B cell (primary cell): ENCODE data around the gene NR5A2. TPM values are rescaled to one million over a fixed set of nuclear protein-coding genes. Genes with fewer than 3 reads are reported as not detected.

Source experiments
- ATAC-seq: fragments of 200-7000 bp; cut with Tn5 transposase; one replicate; pipeline ENCODE4 v1.10.0; 2021; ENCODE audit warnings: low read depth, mild to moderate bottlenecking, moderate number of reproducible peaks, moderate library complexity
- CTCF ChIA-PET: fragments of 350-600 bp; sonication (Branson Sonifier 250); formaldehyde crosslinking; loops from one replicate; lab custom pipeline; 2021; ENCODE audit warnings: antibody characterized with exemption, inconsistent platforms; lab: Charles Lee
- POLR2A ChIA-PET: fragments of 350-600 bp; sonication (Branson Sonifier 250); formaldehyde crosslinking; loops from one replicate; lab custom pipeline; 2021; ENCODE audit warnings: antibody characterized with exemption; lab: Charles Lee
- DNase-seq: peaks from one replicate; pipeline ENCODE4 v3.0.0; 2013
- H2AFZ ChIP-seq: 2 replicates; pipeline ENCODE4 v1.6.1; 2012; ENCODE audit warnings: mild to moderate bottlenecking, low read depth, low read length; ENCODE audit not compliant: insufficient read depth, poor library complexity, severe bottlenecking
- H3K27ac ChIP-seq, 2 donors: 1 replicate in 1 of 2; 2 replicates in 1 of 2; pipeline ENCODE4 v1.5.1; 2012 to 2013; ENCODE audit warnings: low read length in 2 of 2, mild to moderate bottlenecking in 2 of 2, moderate library complexity in 1 of 2
- H3K27me3 ChIP-seq, 4 experiments: fragments of 200-600 bp in 1 of 4; sonication (generic) in 1 of 4; replicated peaks in 1 of 4; 1 replicate in 2 of 4; 2 replicates in 2 of 4; pipeline versions ENCODE4 v1.6.1 to v1.7.0; 2013 to 2016; ENCODE audit warnings: low read length in 3 of 4, mild to moderate bottlenecking in 2 of 4, mixed read lengths in 1 of 4, moderate library complexity in 1 of 4; ENCODE audit not compliant: insufficient read depth in 4 of 4, control insufficient read depth in 3 of 4; ENCODE audit errors: control extremely low read depth in 1 of 4
- H3K36me3 ChIP-seq, 2 experiments: replicated peaks in 1 of 2; 1 replicate in 1 of 2; 2 replicates in 1 of 2; pipeline versions ENCODE4 v1.6.1 to v1.7.1; 2013; ENCODE audit warnings: low read length in 1 of 2; ENCODE audit not compliant: insufficient read depth in 2 of 2, control insufficient read depth in 1 of 2; ENCODE audit errors: control extremely low read depth in 1 of 2, extremely low read depth in 1 of 2
- H3K4me1 ChIP-seq, 2 donors: fragments of 200-600 bp in 1 of 2; sonication (generic) in 1 of 2; 1 replicate in 1 of 2; 2 replicates in 1 of 2; pipeline versions ENCODE4 v1.5.1 to v1.6.1; 2013 to 2017; ENCODE audit warnings: low read length in 2 of 2; ENCODE audit not compliant: control insufficient read depth in 2 of 2, insufficient read depth in 2 of 2
- H3K4me2 ChIP-seq: replicated peaks from 2 replicates; pipeline ENCODE3; 2012; ENCODE audit warnings: mild to moderate bottlenecking, low read depth, low read length; ENCODE audit not compliant: poor library complexity, severe bottlenecking
- H3K4me3 ChIP-seq, 5 experiments: fragments of 200-600 bp in 1 of 5; sonication (generic) in 1 of 5; 1 replicate in 3 of 5; 2 replicates in 2 of 5; pipeline versions ENCODE4 v1.5.1 to v1.7.0; 2011 to 2016; ENCODE audit warnings: low read length in 4 of 5, mild to moderate bottlenecking in 4 of 5, low read depth in 2 of 5, control low read depth in 1 of 5, moderate library complexity in 1 of 5; ENCODE audit not compliant: insufficient read depth in 1 of 5; ENCODE audit errors: control extremely low read depth in 1 of 5, extremely low read depth in 1 of 5
- H3K79me2 ChIP-seq: fragments of 200-600 bp; sonication (generic); one replicate; pipeline ENCODE4 v1.6.0; 2016; ENCODE audit warnings: low read length; ENCODE audit not compliant: control insufficient read depth, insufficient read depth
- H3K9ac ChIP-seq: fragments of 200-600 bp; sonication (generic); 2 replicates; pipeline ENCODE4 v1.6.1; 2017; ENCODE audit warnings: mild to moderate bottlenecking, low read length, moderate library complexity
- H3K9me3 ChIP-seq, 3 donors: one replicate each; pipeline versions ENCODE4 v1.6.1 to v1.7.1; 2013; ENCODE audit warnings: low read length in 2 of 3; ENCODE audit not compliant: control insufficient read depth in 2 of 3, insufficient read depth in 1 of 3; ENCODE audit errors: control extremely low read depth in 1 of 3
- H4K20me1 ChIP-seq: 2 replicates; pipeline ENCODE4 v1.6.0; 2012; ENCODE audit warnings: mild to moderate bottlenecking, low read length; ENCODE audit not compliant: insufficient read depth, control insufficient read depth, poor library complexity, severe bottlenecking
- H3K27ac Mint-ChIP-seq: one replicate; pipeline ENCODE4 v1.8.0; 2021; ENCODE audit warnings: mixed read lengths
- H3K27me3 Mint-ChIP-seq: one replicate; pipeline ENCODE4 v1.8.0; 2021; ENCODE audit warnings: mixed read lengths
- H3K4me1 Mint-ChIP-seq: one replicate; pipeline ENCODE4 v1.8.0; 2021; ENCODE audit warnings: mixed read lengths
- H3K4me3 Mint-ChIP-seq: one replicate; pipeline ENCODE4 v1.8.0; 2021; ENCODE audit warnings: mixed read lengths
- H3K9me3 Mint-ChIP-seq: one replicate; pipeline ENCODE4 v1.8.0; 2022; ENCODE audit warnings: mixed read lengths; ENCODE audit not compliant: insufficient read depth
- CTCF ChIP-seq: fragments of 200-600 bp; IDR thresholded peaks from one replicate; pipeline ENCODE4 v1.8.0; 2022; ENCODE audit warnings: antibody characterized with exemption, mild to moderate bottlenecking
- EZH2 ChIP-seq: IDR thresholded peaks from 2 replicates; pipeline ENCODE4 v1.6.1; 2012; ENCODE audit warnings: borderline replicate concordance, low read depth, mild to moderate bottlenecking, moderate library complexity, low read length; ENCODE audit not compliant: insufficient read depth, poor library complexity, severe bottlenecking
- WGBS: methylation state at CpG from one replicate; pipeline ENCODE4 v1.1.5; 2013; ENCODE audit warnings: missing lambda C conversion rate; ENCODE audit not compliant: insufficient coverage; 5-methylcytosine and 5-hydroxymethylcytosine counted together
- intact Hi-C: fragments of 100-400 bp; cut with micrococcal nuclease; formaldehyde crosslinking; loops from one replicate; pipeline ENCODE4 v1.10.0; 2022
- polyA minus RNA-seq: library from RNA; depleted of rRNA, polyadenylated mRNA; stranded (reverse); fragments of >200 nt; gene quantifications from 2 replicates; pipeline ENCODE4 v1.2.3, GENCODE V29; 2012
- polyA plus RNA-seq: library from polyadenylated mRNA; depleted of rRNA; stranded (reverse); fragments of >200 nt; gene quantifications from 2 replicates; pipeline ENCODE4 v1.2.3, GENCODE V29; 2012
- total RNA-seq, 2 donors: library from RNA; stranded (reverse); fragments of 120-200 nt in 1 of 2; gene quantifications; 1 replicate in 1 of 2; 2 replicates in 1 of 2; pipeline versions ENCODE4 v1.2.3 to v1.2.4, GENCODE V29; 2013 to 2022

Gene NR5A2
- total RNA-seq (0.07 TPM in 1 of 2 replicates, not detected in the other), polyA plus RNA-seq (not detected in 2 replicates), polyA minus RNA-seq (not detected in 2 replicates)
- total RNA-seq (2013) = 0.21 TPM

- H3K27ac ChIP-seq = no peak within 1 kb of the TSS
- no peaks in the 10 kb centered on the region for H3K36me3 ChIP-seq
- intact Hi-C loops = no loop called here
- H3K4me3 ChIP-seq = no peak within 1 kb of the TSS
- Mint-ChIP-seq H3K4me1 (peaks cover 12% of the 10 kb centered on the region), H3K27ac (no peak within 1 kb of the TSS), H3K9me3 (no peaks in the 10 kb centered on the region), H3K4me3 (peak within 1 kb of the TSS; percentile 79), H3K27me3 (peaks cover 54% of the 10 kb centered on the region)
- DNase-seq (no peak), ATAC-seq (no peak)
- peaks cover 14 to 16% of the 10 kb centered on the region in 2 donors for H3K4me1 ChIP-seq
- WGBS = no CpG with 5 or more reads among the region's 1 CpG
- H3K27me3 ChIP-seq = peaks cover 0 to 39% (median 34%) of the 10 kb centered on the region in 4 experiments
- H4K20me1 ChIP-seq = no peaks in the 10 kb centered on the region
- TF ChIP-seq CTCF = no peak
- TF ChIP-seq EZH2 = no peak
- H3K79me2 ChIP-seq = no peaks in the 10 kb centered on the region
- H3K9ac ChIP-seq = no peak within 1 kb of the TSS
- H3K4me2 ChIP-seq = peak within 1 kb of the TSS; percentile 83
- no peak within 1 kb of the TSS for H2AFZ ChIP-seq
- POLR2A ChIA-PET = no interaction called here
- peaks cover 0 to 7% (median under 1%) of the 10 kb centered on the region in 3 donors for H3K9me3 ChIP-seq
- CTCF ChIA-PET = no interaction called here
These were observed at the start of gene NR5A2 for GRCh38 chr1:200027264-200027823. Gene NR5A2, plus strand, starts transcription at chr1:200027710. Its CDS starts 138 bp downstream, at chr1:200027848.

- H3K4me2 ChIP-seq = no peak overlapping the region
- no peak overlapping the region for H3K27ac Mint-ChIP-seq
- H3K27ac ChIP-seq = no peak overlapping the region
- POLR2A ChIA-PET = no interaction called here
- peaks cover 0 to 4% (median 0%) of the 10 kb centered on the region in 3 donors for H3K9me3 ChIP-seq
- peaks cover 18 to 25% of the 10 kb centered on the region in 2 donors for H3K4me1 ChIP-seq
- H3K9ac ChIP-seq = no peak overlapping the region
- H3K4me1 Mint-ChIP-seq = peaks cover 24% of the 10 kb centered on the region
- H3K9me3 Mint-ChIP-seq = no peaks in the 10 kb centered on the region
- intact Hi-C loops = no loop called here
- peaks cover 0 to 81% (median 46%) of the 10 kb centered on the region in 4 experiments for H3K27me3 ChIP-seq
- peaks cover 65% of the 10 kb centered on the region for H3K27me3 Mint-ChIP-seq
- WGBS = 42% methylated on average over 2 of the region's 7 CpGs
- no peak overlapping the region for H3K4me3 ChIP-seq
- no peak for ATAC-seq
- H2AFZ ChIP-seq = no peak overlapping the region
- no peak for TF ChIP-seq CTCF
- no peak for TF ChIP-seq EZH2
- DNase-seq = no peak
- H4K20me1 ChIP-seq = no peaks in the 10 kb centered on the region
- CTCF ChIA-PET = interaction anchor here (0.6 kb wide), 1 partner anchor 298 kb away, joined by 3 read pairs; no protein-coding TSS in a partner anchor
- H3K36me3 ChIP-seq = no peaks in the 10 kb centered on the region
- H3K4me3 Mint-ChIP-seq = no peak overlapping the region
- H3K79me2 ChIP-seq = no peaks in the 10 kb centered on the region
These were observed 49.0 kb upstream of the NR5A2 start for GRCh38 chr1:199978408-199978940.
